Lower leg skin (tissue), 3 donors: Measurements from ENCODE around the gene NFIB.

Experiments
- POLR2A ChIP-seq, 2 donors: fragments of 450-650 bp; IDR thresholded peaks; one replicate each; pipeline ENCODE4 v1.6.1; 2016 to 2017; ENCODE audit warnings: antibody characterized with exemption in 2 of 2, mild to moderate bottlenecking in 1 of 2, moderate library complexity in 1 of 2
- TF ChIP-seq, protein P1 (sequence below), 3 donors: fragments of 450-650 bp; IDR thresholded peaks; one replicate each; pipeline ENCODE4 v1.5.1; 2016; ENCODE audit warnings: antibody characterized with exemption in 3 of 3, mild to moderate bottlenecking in 3 of 3, moderate library complexity in 2 of 3

DNA sequence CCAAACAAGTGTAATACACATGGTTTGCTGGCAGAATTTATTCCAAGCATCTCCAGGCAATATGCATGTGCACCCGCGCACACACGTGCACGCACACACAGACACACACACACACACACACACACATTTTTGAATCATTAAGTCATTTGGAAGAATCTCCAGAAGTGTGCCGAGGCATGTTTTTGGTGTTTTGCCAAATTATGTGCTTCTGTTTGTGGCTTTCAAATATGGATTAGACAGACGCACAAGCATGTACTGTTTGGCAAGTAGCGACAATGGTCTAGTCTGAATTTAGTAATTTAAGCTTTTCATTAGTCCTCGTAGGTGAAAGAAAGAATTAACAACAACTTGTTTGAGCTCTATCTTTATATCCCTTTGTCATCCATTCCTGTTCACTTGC lies 36.7 kb downstream of the NFIB start:
- TF ChIP-seq, protein P1, sequence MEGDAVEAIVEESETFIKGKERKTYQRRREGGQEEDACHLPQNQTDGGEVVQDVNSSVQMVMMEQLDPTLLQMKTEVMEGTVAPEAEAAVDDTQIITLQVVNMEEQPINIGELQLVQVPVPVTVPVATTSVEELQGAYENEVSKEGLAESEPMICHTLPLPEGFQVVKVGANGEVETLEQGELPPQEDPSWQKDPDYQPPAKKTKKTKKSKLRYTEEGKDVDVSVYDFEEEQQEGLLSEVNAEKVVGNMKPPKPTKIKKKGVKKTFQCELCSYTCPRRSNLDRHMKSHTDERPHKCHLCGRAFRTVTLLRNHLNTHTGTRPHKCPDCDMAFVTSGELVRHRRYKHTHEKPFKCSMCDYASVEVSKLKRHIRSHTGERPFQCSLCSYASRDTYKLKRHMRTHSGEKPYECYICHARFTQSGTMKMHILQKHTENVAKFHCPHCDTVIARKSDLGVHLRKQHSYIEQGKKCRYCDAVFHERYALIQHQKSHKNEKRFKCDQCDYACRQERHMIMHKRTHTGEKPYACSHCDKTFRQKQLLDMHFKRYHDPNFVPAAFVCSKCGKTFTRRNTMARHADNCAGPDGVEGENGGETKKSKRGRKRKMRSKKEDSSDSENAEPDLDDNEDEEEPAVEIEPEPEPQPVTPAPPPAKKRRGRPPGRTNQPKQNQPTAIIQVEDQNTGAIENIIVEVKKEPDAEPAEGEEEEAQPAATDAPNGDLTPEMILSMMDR (IDR thresholded peaks at IDR 0.05): no peak
- TF ChIP-seq POLR2A (IDR thresholded peaks at IDR 0.05): no peak
